Ecto neural progenitor cell (in vitro differentiated cells): ENCODE results near the gene SMIM45.

Experiments
- DNase-seq: peaks from one replicate; pipeline ENCODE4 v3.0.0-alpha.2; 2018; ENCODE audit warnings: low spot score

Gene SMIM45

GRCh38 chr22:42007922-42008321 lies 56.0 kb downstream of the SMIM45 start:
- DNase-seq = no peak
